Natural killer cell (primary cell): Measurements from ENCODE around the gene CLDN24. TPM values are rescaled to one million over a fixed set of nuclear protein-coding genes. Genes with fewer than 3 reads are reported as not detected.

Source experiments
- ATAC-seq, 3 donors: fragments of 150-1000 bp in 2 of 3; fragments of 200-7000 bp in 1 of 3; cut with Tn5 transposase; 1 replicate in 1 of 3; 2 replicates in 2 of 3; pipeline ENCODE4 v1.10.0; 2021; ENCODE audit warnings: mild to moderate bottlenecking in 2 of 3, moderate library complexity in 2 of 3
- DNase-seq, 2 donors: peaks; one replicate each; pipeline versions ENCODE4 v3.0.0 to v3.0.0-alpha.2; 2013 to 2021; ENCODE audit warnings: mixed read lengths in 1 of 2
- H3K27ac ChIP-seq: one replicate; pipeline ENCODE4 v1.5.1; 2013; ENCODE audit warnings: mild to moderate bottlenecking, low read length
- H3K27me3 ChIP-seq: one replicate; pipeline ENCODE4 v1.6.1; 2013; ENCODE audit warnings: low read length; ENCODE audit not compliant: control insufficient read depth, insufficient read depth
- H3K36me3 ChIP-seq: one replicate; pipeline ENCODE4 v1.6.1; 2013; ENCODE audit warnings: low read length; ENCODE audit not compliant: control insufficient read depth, insufficient read depth
- H3K4me1 ChIP-seq: one replicate; pipeline ENCODE4 v1.6.1; 2013; ENCODE audit warnings: low read length; ENCODE audit not compliant: control insufficient read depth, insufficient read depth
- H3K4me3 ChIP-seq: one replicate; pipeline ENCODE4 v1.5.1; 2013; ENCODE audit warnings: low read length
- H3K9me3 ChIP-seq: one replicate; pipeline ENCODE4 v1.6.1; 2013; ENCODE audit warnings: low read length; ENCODE audit not compliant: control insufficient read depth, insufficient read depth
- H3K27ac Mint-ChIP-seq, 2 donors: one replicate each; pipeline ENCODE4 v1.8.0; 2022; ENCODE audit warnings: mild to moderate bottlenecking in 2 of 2, mixed read lengths in 2 of 2, moderate library complexity in 1 of 2
- H3K27me3 Mint-ChIP-seq, 2 donors: one replicate each; pipeline ENCODE4 v1.8.0; 2022; ENCODE audit warnings: low read depth in 2 of 2, mixed read lengths in 2 of 2
- H3K36me3 Mint-ChIP-seq: one replicate; pipeline ENCODE4 v1.8.0; 2022; ENCODE audit warnings: mixed read lengths
- H3K4me1 Mint-ChIP-seq, 2 donors: one replicate each; pipeline ENCODE4 v1.8.0; 2022; ENCODE audit warnings: mixed read lengths in 2 of 2
- H3K4me3 Mint-ChIP-seq: one replicate; pipeline ENCODE4 v1.8.0; 2022; ENCODE audit warnings: mild to moderate bottlenecking, moderate library complexity, mixed read lengths
- H3K9me3 Mint-ChIP-seq, 2 donors: one replicate each; pipeline ENCODE4 v1.8.0; 2022; ENCODE audit warnings: mixed read lengths in 2 of 2
- WGBS: methylation state at CpG from one replicate; pipeline ENCODE4 v1.1.7; 2013; ENCODE audit warnings: missing lambda C conversion rate; ENCODE audit not compliant: insufficient coverage; 5-methylcytosine and 5-hydroxymethylcytosine counted together
- intact Hi-C: fragments of 100-400 bp; cut with micrococcal nuclease; formaldehyde crosslinking; loops from one replicate; pipeline ENCODE4 v1.14.2; 2022
- total RNA-seq, 4 donors: library from RNA; stranded (reverse); fragments of 120-200 nt in 1 of 4; gene quantifications; one replicate each; pipeline versions ENCODE4 v1.2.3 to v1.2.4, GENCODE V29; 2013 to 2022
- TF ChIP-seq, protein P1 (sequence below): fragments of 200-600 bp; IDR thresholded peaks from one replicate; pipeline ENCODE4 v1.8.0; 2022; ENCODE audit warnings: antibody characterized with exemption

Gene CLDN24
- total RNA-seq, 3 donors from 2014 or later (not counting 1 experiment from before 2014, with no cell fraction given) = 1.3 TPM; not detected in 2

- peak overlapping the region; percentile 56 to 80 for H3K27ac Mint-ChIP-seq
- peaks cover 18 to 36% of the 10 kb centered on the region in 2 donors for H3K4me1 Mint-ChIP-seq
- Histone ChIP-seq H3K9me3 (no peaks in the 10 kb centered on the region), H3K4me1 (peaks cover 16% of the 10 kb centered on the region), H3K4me3 (no peak overlapping the region), H3K27me3 (peaks cover 11% of the 10 kb centered on the region), H3K36me3 (no peaks in the 10 kb centered on the region), H3K27ac (peak overlapping the region; percentile 33)
- H3K36me3 Mint-ChIP-seq = no peaks in the 10 kb centered on the region
- H3K9me3 Mint-ChIP-seq = no peaks in the 10 kb centered on the region
- peaks cover 39 to 69% of the 10 kb centered on the region in 2 donors for H3K27me3 Mint-ChIP-seq
- WGBS = 40% methylated on average over 1 of the region's 2 CpGs
- DNase-seq (peak in 1 of 2 donors; percentile 45), ATAC-seq (peak in 2 of 3 donors; percentile 46 to 87)
- TF ChIP-seq, protein P1, sequence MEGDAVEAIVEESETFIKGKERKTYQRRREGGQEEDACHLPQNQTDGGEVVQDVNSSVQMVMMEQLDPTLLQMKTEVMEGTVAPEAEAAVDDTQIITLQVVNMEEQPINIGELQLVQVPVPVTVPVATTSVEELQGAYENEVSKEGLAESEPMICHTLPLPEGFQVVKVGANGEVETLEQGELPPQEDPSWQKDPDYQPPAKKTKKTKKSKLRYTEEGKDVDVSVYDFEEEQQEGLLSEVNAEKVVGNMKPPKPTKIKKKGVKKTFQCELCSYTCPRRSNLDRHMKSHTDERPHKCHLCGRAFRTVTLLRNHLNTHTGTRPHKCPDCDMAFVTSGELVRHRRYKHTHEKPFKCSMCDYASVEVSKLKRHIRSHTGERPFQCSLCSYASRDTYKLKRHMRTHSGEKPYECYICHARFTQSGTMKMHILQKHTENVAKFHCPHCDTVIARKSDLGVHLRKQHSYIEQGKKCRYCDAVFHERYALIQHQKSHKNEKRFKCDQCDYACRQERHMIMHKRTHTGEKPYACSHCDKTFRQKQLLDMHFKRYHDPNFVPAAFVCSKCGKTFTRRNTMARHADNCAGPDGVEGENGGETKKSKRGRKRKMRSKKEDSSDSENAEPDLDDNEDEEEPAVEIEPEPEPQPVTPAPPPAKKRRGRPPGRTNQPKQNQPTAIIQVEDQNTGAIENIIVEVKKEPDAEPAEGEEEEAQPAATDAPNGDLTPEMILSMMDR = no peak
- peak overlapping the region; percentile 87 for H3K4me3 Mint-ChIP-seq
- intact Hi-C loops = no loop called here
Observed at GRCh38 chr4:183321079-183321478, 1.1 kb downstream of the CLDN24 start.

- Mint-ChIP-seq H3K27me3 (peaks cover 35 to 66% of the 10 kb centered on the region in 2 donors), H3K27ac (peak within 1 kb of the TSS; percentile 56 to 80), H3K4me3 (peak within 1 kb of the TSS; percentile 87), H3K36me3 (no peaks in the 10 kb centered on the region), H3K4me1 (peaks cover 18 to 36% of the 10 kb centered on the region in 2 donors), H3K9me3 (no peaks in the 10 kb centered on the region)
- WGBS = 82% methylated on average over 6 of the region's 6 CpGs
- Histone ChIP-seq H3K27ac (peak within 1 kb of the TSS; percentile 33), H3K4me3 (no peak within 1 kb of the TSS), H3K27me3 (peaks cover 11% of the 10 kb centered on the region), H3K36me3 (no peaks in the 10 kb centered on the region), H3K4me1 (peaks cover 16% of the 10 kb centered on the region), H3K9me3 (no peaks in the 10 kb centered on the region)
- DNase-seq (no peak), ATAC-seq (no peak)
- intact Hi-C loops = no loop called here
- TF ChIP-seq, protein P1 = no peak
Observed at GRCh38 chr4:183320211-183321059, 1.8 kb downstream of the CLDN24 start, which contains the start of gene CLDN22. Gene CLDN22 (minus strand): TSS chr4:183320276. CDS start chr4:183320218, 58 bp downstream.

- H3K36me3 ChIP-seq = no peaks in the 10 kb centered on the region
- no peak overlapping the region for H3K4me3 Mint-ChIP-seq
- no peak for DNase-seq
- WGBS = 65% methylated on average over 10 of the region's 10 CpGs
- H3K27me3 ChIP-seq = peaks cover 11% of the 10 kb centered on the region
- H3K27ac Mint-ChIP-seq = no peak overlapping the region
- peak in 2 of 3 donors; percentile 23 to 31 for ATAC-seq
- no peaks in the 10 kb centered on the region for H3K9me3 Mint-ChIP-seq
- H3K4me1 ChIP-seq = peaks cover 16% of the 10 kb centered on the region
- H3K4me3 ChIP-seq = no peak overlapping the region
- no peaks in the 10 kb centered on the region for H3K36me3 Mint-ChIP-seq
- TF ChIP-seq, protein P1 = no peak
- no peaks in the 10 kb centered on the region for H3K9me3 ChIP-seq
- no peak overlapping the region for H3K27ac ChIP-seq
- H3K27me3 Mint-ChIP-seq = peaks cover 28 to 67% of the 10 kb centered on the region in 2 donors
- peaks cover 18 to 36% of the 10 kb centered on the region in 2 donors for H3K4me1 Mint-ChIP-seq
- intact Hi-C loops = no loop called here
Observed at GRCh38 chr4:183318656-183319055, 3.6 kb downstream of the CLDN24 start.
